HG03025 (cell line): Measurements from ENCODE around the gene CALHM2.
A peak's percentile ranks its signal among the peaks of the same experiment; 100 is the strongest.
"Not testable (repeated sequence)": the region's sequence is repeated elsewhere in the genome, so short reads cannot be mapped to it uniquely, and the experiment has no call there.

Experiments
- ATAC-seq: cut with Tn5 transposase; IDR thresholded peaks from one replicate; pipeline ENCODE4 v1.9.1; 2021; ENCODE audit warnings: mild to moderate bottlenecking, moderate library complexity; ENCODE audit not compliant: unreplicated experiment, low FRiP score

CALHM2 gene, protein sequence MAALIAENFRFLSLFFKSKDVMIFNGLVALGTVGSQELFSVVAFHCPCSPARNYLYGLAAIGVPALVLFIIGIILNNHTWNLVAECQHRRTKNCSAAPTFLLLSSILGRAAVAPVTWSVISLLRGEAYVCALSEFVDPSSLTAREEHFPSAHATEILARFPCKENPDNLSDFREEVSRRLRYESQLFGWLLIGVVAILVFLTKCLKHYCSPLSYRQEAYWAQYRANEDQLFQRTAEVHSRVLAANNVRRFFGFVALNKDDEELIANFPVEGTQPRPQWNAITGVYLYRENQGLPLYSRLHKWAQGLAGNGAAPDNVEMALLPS

DNA sequence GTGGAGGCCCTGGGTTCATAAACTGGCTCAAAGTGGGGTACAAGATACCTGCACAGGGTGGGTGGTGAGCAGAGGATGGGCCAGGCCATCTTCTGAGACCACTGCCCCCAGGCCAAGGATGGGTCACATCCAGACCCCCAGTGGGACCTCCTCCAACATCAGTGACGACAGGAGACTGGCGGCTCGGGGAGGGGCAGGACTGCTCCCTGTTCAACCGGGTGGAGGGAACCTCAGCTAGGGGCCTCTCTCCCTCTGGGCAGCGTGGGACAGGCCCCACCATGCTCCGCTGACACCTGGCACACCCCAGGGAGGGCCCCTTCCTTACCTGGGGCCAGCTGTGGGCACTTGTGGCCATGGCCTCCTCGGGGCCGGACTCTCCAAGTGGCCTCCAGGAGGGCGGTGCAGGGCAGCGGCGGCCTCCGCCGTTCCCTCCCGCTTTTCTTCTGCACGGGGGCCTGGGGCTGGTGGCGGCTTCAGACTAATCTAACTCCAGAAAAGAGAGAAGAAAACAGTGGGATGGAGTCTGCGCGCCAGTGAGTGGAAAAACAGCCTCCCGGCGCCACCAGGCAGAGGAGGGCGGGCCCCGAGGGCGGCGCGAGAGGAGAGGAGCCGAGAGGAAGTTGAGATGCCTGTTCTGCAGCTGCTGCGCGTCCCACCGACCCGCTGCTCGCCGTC lies at the start of gene CALHM2:
CALHM2 (minus strand) TSS at position 540 of the 675 bp plus-strand sequence. CDS start 2,429 bp downstream, outside the sequence.
- ATAC-seq = peak; percentile 54

DNA sequence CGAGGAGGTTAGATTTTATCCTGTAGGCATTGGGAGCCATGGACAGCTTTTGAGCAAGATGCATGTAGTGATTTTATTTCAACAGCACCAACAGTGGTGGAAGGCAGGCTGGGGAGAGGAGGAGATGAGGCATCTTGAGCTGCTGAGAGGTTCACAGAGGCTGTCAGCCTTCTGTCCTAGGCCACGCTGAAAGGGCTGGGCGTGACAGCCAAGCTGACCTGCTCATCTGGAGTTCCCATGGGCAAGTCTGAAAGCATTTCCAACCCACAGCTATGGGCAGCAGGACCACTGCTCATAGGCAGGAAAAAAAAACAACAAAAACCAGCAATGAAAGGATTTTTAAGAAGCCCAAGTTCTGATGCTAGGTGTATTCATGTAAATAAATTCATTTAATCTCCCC lies 49.0 kb upstream of the CALHM2 start:
- ATAC-seq = no peak

DNA sequence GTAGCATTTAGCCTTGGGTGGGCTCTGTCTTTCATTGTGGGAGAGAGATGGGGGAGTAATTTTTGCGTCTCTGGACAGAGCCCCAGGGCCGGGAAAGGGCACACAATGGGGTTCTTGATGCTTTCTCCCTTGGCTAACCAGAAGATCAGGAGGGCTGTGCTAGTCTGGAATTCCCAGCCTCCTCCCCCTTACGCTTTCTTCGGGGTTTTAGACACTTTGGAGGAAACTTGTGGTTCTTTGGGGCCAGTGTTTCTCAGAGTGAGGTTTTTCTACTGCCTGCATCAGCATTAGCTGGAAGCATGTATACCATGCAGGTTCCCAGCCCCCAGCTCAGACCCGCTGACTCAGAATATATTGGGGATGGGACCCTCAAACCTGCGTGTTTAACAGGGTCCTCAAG lies 48.3 kb upstream of the CALHM2 start:
- ATAC-seq = no peak

DNA sequence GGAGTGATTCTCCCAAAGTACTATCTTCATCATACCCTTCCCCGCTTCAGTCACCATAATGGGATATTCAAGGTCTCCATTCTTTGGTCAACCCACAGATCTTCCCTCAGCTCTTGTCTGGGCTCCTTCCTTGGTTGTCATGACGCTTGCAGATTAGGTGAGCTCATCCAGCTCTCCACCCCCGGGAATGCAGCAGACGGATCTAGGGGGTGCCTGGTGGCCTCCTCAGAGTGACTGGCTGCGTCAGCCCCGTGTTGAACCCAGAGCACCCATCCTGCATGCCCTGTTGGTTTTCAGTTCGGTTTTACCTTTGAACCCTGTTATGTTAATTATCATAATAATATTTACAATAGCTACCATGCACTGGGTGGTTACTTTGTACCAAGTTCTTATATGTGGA lies 47.7 kb upstream of the CALHM2 start:
- ATAC-seq = no peak

DNA sequence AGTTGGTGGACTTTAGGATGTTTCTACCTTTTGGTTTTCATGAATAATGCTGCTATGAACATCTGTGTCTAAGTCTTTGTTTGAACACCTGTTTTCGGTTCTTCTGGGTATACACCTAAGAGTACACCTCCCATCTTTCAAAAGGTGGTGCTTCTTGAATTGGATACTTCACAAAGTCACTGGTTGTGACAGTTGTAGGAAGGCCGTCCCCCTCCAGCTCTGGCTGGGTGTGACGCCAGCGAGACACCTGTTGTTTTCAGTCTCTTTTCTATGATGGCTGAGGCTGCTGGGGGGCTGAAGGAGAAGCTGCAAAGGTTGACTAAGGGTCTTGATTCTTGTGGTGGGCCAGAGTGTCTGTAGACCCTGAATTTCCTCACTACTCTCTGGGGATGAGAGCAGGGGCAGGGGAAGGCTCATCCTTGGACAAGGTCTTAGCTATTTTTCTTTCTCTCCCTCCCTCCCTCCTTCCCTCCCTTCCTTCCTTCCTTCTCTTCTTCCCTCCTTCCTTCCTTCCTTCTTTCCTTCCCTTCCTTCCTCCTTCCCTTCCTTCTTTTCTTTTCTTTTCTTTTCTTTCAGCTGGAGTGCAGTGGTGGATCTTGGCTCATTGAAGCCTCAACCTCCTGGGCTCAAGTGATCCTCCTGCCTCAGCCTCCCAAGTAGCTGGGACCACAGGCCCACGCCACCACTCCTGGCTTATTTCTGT lies 46.9 kb upstream of the CALHM2 start:
- no peak for ATAC-seq

DNA sequence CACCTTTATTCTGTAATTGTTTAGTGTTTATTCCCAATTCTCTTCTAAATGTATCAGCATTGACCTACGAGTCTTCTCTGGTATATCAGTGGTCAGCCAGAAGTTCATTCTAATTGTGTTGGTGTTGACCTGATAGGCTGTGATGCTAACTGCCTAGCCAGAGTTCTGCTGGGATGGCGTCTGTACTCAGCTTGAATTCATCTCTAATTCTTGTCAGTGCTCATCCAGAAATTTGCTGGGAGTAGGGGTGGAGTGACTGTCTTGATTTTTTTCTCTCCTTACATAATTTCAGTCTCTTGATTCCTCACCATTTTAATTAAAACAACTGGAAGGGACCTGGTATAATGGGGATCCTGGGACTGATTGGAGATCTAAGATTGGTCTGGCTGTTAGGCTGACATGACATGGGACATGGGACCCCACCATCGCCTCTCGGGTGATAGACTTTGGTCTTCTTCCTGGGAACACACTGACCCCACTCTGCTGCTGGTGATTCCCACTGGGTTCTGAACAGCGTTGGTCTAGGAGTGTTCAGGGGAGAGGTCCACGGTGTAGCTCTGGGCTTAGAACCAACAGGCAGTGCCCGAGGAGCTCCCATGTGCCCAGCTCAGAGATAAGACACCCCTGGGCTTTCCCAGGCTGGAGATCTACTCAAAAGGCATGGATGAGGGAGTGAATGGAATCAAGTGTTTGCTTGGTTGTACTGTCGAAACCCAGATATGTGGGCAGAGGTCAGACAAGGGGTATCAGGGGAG lies 45.2 kb upstream of the CALHM2 start:
- no peak for ATAC-seq

DNA sequence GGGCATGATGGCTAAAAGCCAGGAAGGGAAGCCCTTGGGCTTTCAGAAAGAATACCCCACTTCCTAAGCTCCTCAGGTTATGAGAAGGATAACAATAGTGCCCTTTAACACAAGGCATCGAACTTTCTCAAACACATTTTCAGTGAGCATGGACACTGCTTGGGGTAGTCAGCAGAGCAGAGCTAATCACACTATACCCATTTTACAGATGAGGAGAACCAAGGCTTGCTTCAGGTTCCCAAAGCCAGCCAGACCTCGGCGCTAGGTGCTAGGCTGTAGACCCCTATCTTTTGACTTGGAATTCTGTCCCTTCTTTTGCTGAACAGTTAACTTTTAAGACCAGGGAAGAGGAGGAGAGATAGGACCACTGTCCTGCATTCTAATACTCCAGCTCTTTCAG lies 43.2 kb upstream of the CALHM2 start:
- no peak for ATAC-seq

DNA sequence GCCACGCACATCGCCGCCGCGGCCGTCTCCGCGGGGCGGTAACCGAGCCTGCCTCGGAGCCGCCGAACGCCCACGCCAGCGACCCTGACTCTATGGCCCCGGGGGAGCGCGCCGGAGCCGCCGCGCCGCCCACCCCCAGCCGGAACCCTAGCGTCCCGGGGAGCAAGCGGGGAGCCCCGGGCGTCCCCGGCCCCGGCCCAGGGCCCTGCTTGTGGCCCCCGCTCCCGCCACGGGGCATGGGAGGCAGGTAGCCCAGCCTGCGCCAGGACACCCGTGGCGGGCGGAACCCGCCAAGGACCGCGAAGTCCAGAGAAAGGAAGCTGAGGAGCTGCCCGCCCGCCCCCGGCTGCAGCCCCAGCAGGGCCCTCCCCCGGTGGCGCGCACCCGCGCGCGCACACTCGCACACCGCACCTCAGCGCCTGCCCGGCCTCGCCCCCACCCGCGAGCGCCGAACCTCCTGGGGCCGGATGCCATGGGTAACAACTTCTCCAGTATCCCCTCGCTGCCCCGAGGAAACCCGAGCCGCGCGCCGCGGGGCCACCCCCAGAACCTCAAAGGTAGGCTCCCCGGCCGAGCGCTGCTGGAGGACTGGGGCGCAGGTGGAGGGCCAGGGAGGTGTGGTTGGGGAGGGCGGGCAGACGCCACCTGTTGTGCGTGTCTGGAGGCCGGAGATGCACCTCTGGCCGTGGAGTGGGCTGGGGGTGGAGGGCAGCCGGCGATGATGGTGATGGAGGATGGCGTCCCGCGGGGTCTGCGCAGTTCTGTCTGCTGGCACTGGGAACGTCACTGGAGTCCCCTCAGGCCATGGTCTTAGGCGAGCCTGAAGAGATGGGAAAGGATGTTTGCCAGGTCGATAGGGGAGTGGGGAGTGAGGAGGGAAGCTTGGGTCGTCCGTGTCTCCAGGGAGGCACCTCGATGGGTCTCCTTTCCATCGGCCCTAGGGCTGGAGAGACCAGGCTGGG lies 42.0 kb upstream of the CALHM2 start:
- no peak for ATAC-seq

DNA sequence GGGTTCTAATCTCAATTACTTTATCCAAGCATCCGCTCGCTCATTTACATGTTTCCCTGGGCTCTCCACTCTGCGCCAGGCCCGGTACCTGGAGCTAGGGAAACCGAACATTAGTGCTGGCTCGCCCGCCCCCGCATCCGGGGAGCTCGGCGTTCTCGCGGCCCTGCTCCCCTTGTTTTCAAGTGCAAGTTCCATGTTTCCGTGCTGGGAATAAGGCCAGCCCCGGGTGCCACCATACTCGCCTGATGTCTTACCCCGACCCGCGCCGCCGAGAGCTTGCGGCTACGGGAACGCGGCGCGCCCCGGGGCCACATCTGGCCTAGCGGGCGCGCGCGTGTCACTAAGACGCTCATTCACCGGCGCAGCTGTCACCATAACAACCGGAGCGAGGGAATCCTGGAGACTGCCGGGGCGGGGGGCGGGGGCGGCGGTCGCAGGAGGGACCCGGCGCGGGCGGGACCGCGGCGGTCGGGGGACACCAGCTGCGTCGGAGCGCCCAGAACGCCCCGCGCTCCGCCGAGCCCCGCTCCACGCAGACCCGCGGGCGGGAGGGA lies 41.3 kb upstream of the CALHM2 start, which contains the start of gene NEURL1:
NEURL1 (plus strand) TSS at position 344 of the 554 bp plus-strand sequence. CDS start 683 bp downstream, outside the sequence.
- no peak for ATAC-seq

DNA sequence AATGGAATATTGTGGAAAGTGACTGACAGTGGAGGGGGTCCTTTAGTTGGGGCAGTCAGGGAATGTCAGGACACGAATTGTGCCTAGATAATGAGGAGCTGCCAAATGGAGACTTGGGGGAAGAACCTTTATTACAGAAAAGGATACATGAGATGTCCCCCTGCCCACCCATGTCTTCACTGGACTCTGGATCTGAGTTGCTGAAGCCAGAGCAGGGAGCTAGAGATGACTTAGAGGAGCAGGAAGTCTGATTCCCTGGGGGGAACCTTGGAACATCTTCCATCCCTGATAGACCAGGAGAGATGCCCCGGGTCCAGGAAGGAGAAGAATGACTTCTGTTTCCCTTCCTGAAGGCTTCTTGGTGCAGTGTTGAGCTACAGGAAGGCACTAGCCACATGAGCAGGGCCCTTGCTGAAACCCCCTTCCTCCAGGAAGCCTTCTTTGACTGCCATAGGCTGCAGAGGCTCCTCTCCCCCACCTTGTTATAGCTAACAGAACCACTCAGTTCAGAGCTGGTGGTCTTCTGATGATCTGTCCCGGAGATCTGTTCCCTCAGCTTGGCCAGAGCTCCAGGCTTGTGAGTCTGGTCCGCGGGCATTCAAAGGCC lies 40.6 kb upstream of the CALHM2 start:
- ATAC-seq = no peak

DNA sequence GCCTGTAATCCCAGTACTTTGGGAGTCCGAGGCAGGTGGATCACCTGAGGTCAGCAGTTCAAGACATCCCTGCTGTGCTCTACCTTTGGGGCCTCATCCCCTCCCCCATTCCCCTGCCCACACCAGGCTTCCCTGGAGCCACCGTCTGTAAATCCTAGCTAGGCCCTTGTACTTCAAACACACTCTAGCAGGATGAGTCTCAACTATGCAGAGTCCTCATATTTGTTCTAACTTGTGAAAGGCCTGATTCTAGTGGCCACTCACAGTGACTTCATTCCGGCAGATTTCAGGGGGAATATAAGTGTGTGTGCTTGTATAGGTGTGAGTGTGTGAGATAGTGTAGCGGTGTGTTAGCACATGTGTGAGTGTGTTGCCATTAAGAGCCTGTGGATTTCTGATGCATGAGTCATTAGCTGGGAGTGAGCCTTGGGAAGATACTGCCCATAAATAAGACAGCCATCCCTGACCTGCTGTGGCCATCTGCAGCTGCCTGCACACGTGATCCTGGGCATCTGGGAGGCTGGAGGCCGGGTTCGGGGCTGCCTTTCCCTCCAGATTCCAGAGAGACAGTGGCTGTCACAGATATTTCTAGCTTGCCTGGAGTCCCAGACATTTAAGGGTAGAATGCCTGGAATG lies 39.7 kb upstream of the CALHM2 start:
- ATAC-seq = no peak

DNA sequence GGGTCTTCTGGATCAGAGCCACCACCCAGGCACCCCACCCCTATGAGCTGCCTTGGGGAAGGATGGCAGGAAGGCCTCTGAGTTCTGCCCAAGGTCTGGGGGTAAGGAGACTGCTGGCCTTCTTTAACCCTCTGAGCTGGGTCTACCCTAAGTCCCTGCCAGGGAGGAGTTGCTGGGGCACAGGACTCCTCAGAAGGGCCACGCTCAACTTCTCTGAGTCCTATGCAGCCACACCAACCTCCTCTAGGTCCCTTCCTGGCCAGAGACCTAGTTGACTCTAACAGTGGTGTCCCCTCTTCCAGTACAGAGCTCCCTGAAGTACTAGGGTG lies 38.8 kb upstream of the CALHM2 start:
- ATAC-seq = peak; percentile 14

DNA sequence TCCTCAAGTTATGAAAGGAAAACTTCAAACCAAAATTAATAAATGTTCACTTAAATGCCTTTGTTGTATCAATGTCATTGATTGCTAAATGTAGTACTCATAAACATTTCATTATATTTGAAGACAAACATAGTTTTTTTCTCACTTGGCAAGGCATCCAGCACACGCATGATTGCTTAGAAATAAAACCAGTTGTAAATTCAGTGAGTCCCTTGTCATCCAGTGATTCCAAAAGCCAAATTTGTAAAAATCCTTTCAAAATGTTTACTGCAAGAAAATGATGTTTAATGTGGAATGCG lies 35.2 kb upstream of the CALHM2 start:
- ATAC-seq = no peak

DNA sequence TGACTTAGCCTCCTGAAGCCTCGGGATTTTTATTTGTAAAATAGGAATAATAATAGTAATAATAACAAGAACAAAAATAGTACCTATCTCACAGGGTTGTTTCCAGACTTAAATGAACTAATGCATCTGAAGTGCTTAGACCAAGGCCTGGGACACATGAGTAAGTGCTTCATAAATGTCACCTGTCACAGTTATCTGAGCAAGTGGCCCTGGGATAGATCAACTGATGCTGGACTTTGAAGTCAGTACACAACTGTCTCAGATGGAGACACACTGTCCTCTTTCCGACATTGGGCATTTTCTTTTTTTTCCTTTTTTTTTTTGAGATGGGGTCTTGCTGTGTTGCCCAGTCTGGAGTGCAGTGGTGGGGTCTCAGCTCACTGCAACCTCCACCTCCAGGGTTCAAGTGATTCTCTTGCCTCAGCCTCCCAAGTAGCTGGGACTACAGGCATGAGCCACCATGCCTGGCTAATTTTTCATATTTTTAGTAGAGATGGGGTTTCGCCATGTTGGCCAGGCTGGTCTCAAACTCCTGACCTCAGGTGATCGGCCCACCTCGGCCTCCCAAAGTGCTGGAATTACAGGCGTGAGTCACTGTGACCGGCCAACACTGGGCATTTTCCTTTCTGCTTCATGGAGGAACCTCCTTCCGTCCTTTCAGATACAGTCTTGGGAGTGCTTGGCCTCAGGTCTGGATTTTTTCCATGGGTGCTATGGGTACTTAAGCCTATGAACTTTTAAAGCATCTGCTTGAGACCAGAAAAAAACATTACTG lies 34.7 kb upstream of the CALHM2 start:
- not testable (repeated sequence) for ATAC-seq

DNA sequence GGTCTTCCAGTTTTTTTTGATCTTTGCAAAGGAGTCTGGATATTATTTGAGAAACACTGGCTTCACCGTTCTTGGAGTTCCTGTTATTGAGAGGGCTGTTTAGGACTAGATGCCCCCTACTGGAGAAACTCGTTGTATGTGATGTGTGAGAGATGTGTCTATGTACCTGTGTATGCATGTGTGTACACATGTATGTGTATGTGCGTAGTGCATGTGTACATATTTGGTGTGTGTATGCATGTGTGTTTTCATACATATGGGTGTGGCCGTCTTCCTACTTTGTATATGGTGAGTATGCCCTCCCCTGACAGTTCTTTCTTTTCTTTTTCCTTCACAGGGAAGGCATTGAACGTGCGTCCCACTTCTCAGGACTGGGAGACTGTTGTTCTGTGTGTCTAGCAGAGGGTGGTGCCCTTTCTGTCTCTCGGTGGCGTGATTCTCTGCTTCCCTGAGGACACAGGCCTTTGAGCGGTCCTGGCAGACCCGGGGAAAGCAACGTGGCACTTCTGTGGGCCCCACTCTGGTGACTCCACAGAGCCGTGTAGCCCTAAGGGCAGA lies 29.9 kb upstream of the CALHM2 start:
- no peak for ATAC-seq

DNA sequence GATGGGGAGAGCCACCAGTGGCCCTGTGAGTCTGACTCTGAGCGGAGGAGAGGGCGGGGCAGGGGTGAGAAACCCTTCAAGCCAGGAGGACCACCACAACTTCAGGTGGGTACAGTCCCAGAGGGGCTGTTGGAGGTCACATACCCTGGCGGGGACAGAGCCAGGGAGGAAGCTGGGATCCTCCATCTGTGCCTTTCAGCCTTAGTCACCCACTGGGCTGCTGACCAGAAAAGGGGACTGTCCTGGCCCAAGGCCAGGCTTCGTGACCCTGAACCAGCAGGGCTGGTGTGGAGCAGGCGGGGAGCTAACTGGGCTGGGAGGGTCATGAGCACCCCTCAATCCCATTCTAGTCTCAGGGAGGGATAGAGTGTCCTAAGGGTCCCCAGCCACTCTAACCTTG lies 28.4 kb upstream of the CALHM2 start:
- ATAC-seq = no peak

DNA sequence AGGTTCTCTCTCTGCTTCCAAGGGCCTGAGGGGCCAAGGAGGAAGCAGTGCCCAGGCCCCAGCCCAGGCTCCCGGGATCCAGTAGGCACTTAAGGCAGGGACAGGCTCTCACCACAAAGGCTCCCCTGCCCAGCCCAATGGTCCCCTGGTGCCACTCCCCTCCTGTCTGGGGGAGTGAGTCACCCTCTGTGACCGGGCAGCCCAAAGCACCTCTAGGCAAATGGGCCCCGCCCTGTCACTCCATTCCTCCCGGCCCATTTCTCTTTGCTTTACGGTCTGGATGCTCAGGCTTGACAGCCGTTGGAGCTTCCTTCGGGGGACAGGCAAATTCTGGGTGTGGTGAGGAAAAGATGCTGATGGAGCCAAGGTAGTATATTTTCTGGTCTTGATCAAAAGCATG lies 27.0 kb upstream of the CALHM2 start, which contains the start of gene CALHM3:
CALHM3 (minus strand) TSS at position 106 of the 400 bp plus-strand sequence. CDS start 208 bp downstream, outside the sequence.
- ATAC-seq = no peak

DNA sequence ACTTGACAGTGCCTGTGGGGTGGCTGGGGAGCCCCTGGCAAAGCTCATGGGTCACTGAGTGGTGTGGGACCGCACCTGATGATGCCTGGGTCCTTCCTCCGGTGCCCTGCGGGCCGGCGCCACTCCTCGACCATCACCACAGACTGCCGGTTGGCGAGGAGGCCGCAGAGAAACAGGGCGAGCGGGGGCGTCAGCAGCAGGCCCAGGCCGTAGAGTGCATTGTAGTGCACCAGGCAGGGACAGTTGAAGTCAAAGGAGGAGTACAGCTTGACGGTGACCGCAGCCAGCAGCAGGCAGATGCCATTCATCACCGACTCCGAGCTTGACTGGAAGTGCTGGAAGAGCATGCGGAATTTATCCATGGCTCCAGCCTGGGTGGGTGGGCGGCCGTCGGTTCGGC lies 26.5 kb upstream of the CALHM2 start:
- ATAC-seq = no peak
